Measurements from ENCODE around the gene ARHGEF33. TPM values are rescaled to one million over a fixed set of nuclear protein-coding genes. Genes with fewer than 3 reads are reported as not detected.

ARHGEF33 gene
- total RNA-seq, 1 experiment from 2014 or later: 0.30 TPM

DNA sequence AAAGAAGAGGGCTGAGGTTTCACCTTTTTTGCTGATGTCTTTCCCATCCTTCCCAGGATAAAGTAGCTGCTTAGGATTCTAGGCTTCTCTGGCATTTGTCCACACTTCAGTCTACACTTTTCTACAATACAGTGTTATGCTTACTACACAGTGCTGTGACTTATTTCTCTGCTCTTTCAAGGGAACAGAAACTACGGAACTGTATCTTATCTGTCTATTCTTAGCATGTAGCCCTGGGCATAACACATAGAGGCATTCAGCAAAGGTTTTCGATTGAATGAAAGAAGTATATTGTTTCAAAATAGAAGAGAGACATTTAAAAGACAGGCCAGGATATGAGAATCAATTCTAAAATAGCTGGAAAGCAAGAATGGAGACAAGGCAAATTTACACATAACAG lies 110.9 kb downstream of the ARHGEF33 start:
- ChIA-PET CTCF (no interaction called here), RAD21 (ENCODE audit: low non-redundant PET in 1 of 2, low total read pairs in 2 of 2, uncharacterized antibody in 2 of 2, unreplicated experiment in 2 of 2) (no interaction called here)
- no peaks in the 10 kb centered on the region for H3K9me3 ChIP-seq (ENCODE audit: control insufficient read depth in 1 of 2, insufficient read depth in 1 of 2, low read depth in 1 of 2, low read length in 2 of 2)

DNA sequence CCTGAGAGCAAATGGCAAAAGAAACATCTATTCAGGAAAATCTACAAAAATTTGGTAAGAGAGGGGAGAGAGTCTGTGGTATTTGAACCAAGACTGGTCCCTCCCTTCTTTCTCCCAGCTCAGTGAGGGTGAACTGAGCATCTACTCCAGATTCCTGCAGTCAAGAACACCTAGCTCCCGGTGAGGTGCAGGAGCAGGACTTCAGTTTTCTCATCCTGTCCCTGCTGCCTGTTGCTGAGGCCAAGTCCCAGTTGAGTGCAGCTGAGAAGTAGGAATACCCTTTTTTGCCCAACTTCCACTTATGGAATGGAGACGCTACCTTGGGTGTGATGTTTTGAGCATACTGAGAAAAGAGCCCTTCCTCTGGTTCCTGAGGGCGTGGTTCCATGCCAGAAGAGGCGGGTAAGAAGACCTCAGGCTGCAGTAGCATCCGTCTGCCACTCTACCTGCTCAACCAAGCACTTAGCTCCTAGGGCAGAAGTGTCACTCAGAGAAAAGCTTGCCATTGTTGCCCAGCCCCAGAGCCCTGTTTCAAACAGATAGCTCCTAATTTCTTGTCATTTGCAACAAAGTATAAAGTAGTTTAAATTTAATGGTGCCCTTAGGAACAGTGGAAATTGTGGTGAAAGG lies 118.3 kb downstream of the ARHGEF33 start:
- no peaks in the 10 kb centered on the region for H4K20me1 ChIP-seq (ENCODE audit: insufficient read depth)
- H3K9me2 ChIP-seq (ENCODE audit: insufficient read depth): no peaks in the 10 kb centered on the region
- no peaks in the 10 kb centered on the region for H3K79me2 ChIP-seq (ENCODE audit: insufficient read depth, low read length)
- ATAC-seq (peak; percentile 75; the same call in 1 of the 2 replicates), DNase-seq (ENCODE audit: low read depth, low spot score) (no peak)
- no peak overlapping the region for H3K4me3 ChIP-seq (replicated peaks in 1 of 2; ENCODE audit: low read depth in 1 of 2, low read length in 2 of 2)
- ChIA-PET POLR2A (no interaction called here), CTCF (no interaction called here), RAD21 (ENCODE audit: low non-redundant PET in 1 of 2, low total read pairs in 2 of 2, uncharacterized antibody in 2 of 2, unreplicated experiment in 2 of 2) (no interaction called here)
- H3K9me3 ChIP-seq (ENCODE audit: control insufficient read depth in 1 of 2, insufficient read depth in 1 of 2, low read depth in 1 of 2, low read length in 2 of 2): no peaks in the 10 kb centered on the region
- no peak overlapping the region for H3K9ac ChIP-seq (ENCODE audit: low read length)
- H3K4me1 ChIP-seq (ENCODE audit: control insufficient read depth in 1 of 2, insufficient read depth in 2 of 2, low read length in 2 of 2): no peaks in the 10 kb centered on the region
- H3K4me2 ChIP-seq (ENCODE audit: low read length): no peak overlapping the region
- H3K27me3 ChIP-seq (ENCODE audit: insufficient read depth, low read length): no peaks in the 10 kb centered on the region
- intact Hi-C loops (cut with micrococcal nuclease): no loop called here
- H3K36me3 ChIP-seq (ENCODE audit: control insufficient read depth in 1 of 2, insufficient read depth in 2 of 2, low read length in 2 of 2): peaks cover 5 to 15% of the 10 kb centered on the region in 2 experiments; a peak in 3 of 4 replicates
- H2AFZ ChIP-seq (ENCODE audit: low read depth, low read length, poor library complexity, severe bottlenecking): no peak overlapping the region
- no peak overlapping the region for H3K27ac ChIP-seq (ENCODE audit: low read depth, low read length)
- no TSS peak for BruUV-seq (replicated peaks)
- TF ChIP-seq CTCF (IDR thresholded peaks at IDR 0.05 in 2 of 3, conservative IDR thresholded peaks at IDR 0.05 in 1 of 3; ENCODE audit: borderline replicate concordance in 1 of 3, insufficient read depth in 1 of 3, low read depth in 2 of 3, low read length in 2 of 3) (no peak), MAX (IDR thresholded peaks at IDR 0.05) (no peak), YY1 (IDR thresholded peaks at IDR 0.05; ENCODE audit: extremely low read depth, insufficient replicate concordance, low read depth, low read length) (no peak)
- TF ChIP-seq, protein P1, sequence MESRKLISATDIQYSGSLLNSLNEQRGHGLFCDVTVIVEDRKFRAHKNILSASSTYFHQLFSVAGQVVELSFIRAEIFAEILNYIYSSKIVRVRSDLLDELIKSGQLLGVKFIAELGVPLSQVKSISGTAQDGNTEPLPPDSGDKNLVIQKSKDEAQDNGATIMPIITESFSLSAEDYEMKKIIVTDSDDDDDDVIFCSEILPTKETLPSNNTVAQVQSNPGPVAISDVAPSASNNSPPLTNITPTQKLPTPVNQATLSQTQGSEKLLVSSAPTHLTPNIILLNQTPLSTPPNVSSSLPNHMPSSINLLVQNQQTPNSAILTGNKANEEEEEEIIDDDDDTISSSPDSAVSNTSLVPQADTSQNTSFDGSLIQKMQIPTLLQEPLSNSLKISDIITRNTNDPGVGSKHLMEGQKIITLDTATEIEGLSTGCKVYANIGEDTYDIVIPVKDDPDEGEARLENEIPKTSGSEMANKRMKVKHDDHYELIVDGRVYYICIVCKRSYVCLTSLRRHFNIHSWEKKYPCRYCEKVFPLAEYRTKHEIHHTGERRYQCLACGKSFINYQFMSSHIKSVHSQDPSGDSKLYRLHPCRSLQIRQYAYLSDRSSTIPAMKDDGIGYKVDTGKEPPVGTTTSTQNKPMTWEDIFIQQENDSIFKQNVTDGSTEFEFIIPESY (IDR thresholded peaks at IDR 0.05; ENCODE audit: extremely low read depth, insufficient replicate concordance, low read length): no peak

More for the DNA sequence above, 110.9 kb downstream of the ARHGEF33 start:
- TF ChIP-seq, protein P1 (IDR thresholded peaks at IDR 0.05; ENCODE audit: extremely low read depth, insufficient replicate concordance, low read length): no peak
- no peak for TF ChIP-seq TCF7L2 (IDR thresholded peaks at IDR 0.05; ENCODE audit: borderline replicate concordance, extremely low read depth, insufficient read depth, insufficient read length)
- Histone ChIP-seq H3K27ac (ENCODE audit: low read depth, low read length) (no peak overlapping the region), H2AFZ (ENCODE audit: low read depth, low read length, poor library complexity, severe bottlenecking) (no peak overlapping the region), H3K9ac (ENCODE audit: low read length) (no peak overlapping the region), H3K4me2 (ENCODE audit: low read length) (no peak overlapping the region), H3K4me3 (replicated peaks in 1 of 2; ENCODE audit: low read depth in 1 of 2, low read length in 2 of 2) (no peak overlapping the region), H3K36me3 (ENCODE audit: control insufficient read depth in 1 of 2, insufficient read depth in 2 of 2, low read length in 2 of 2) (peaks cover 5 to 7% of the 10 kb centered on the region in 2 experiments; a peak in 3 of 4 replicates), H4K20me1 (ENCODE audit: insufficient read depth) (no peaks in the 10 kb centered on the region), H3K27me3 (ENCODE audit: insufficient read depth, low read length) (no peaks in the 10 kb centered on the region), H3K4me1 (ENCODE audit: control insufficient read depth in 1 of 2, insufficient read depth in 2 of 2, low read length in 2 of 2) (no peaks in the 10 kb centered on the region), H3K79me2 (ENCODE audit: insufficient read depth, low read length) (no peaks in the 10 kb centered on the region), H3K9me2 (ENCODE audit: insufficient read depth) (no peaks in the 10 kb centered on the region)
- DNase-seq (ENCODE audit: low read depth, low spot score) (no peak), ATAC-seq (no peak)
- BruUV-seq (replicated peaks): no TSS peak
- POLR2A ChIA-PET: no interaction called here
- intact Hi-C loops (cut with micrococcal nuclease): no loop called here

Data from HCT116 (cell line).